Lower lobe of right lung (tissue), 2 donors: ENCODE measurements around the gene ATG2A. TPM values are rescaled to one million over a fixed set of nuclear protein-coding genes. Genes with fewer than 3 reads are reported as not detected.
A peak's percentile ranks its signal among the peaks of the same experiment; 100 is the strongest.

Experiments used
- ATAC-seq, 2 donors: fragments of 200-7000 bp; cut with Tn5 transposase; one replicate each; pipeline ENCODE4 v1.9.1; 2020 to 2022; ENCODE audit warnings: mild to moderate bottlenecking in 2 of 2, moderate library complexity in 2 of 2
- DNase-seq: peaks from one replicate; pipeline ENCODE4 v3.0.0-alpha.2; 2020
- H3K27ac ChIP-seq: fragments of 200-600 bp; one replicate; pipeline ENCODE4 v1.8.0; 2022
- H3K27me3 ChIP-seq: fragments of 200-600 bp; one replicate; pipeline ENCODE4 v1.8.0; 2022; ENCODE audit warnings: low read depth
- H3K36me3 ChIP-seq: fragments of 200-600 bp; one replicate; pipeline ENCODE4 v1.8.0; 2022; ENCODE audit warnings: mild to moderate bottlenecking
- H3K4me1 ChIP-seq: fragments of 200-600 bp; one replicate; pipeline ENCODE4 v1.8.0; 2022
- H3K4me3 ChIP-seq: fragments of 200-600 bp; one replicate; pipeline ENCODE4 v1.8.0; 2022; ENCODE audit warnings: mild to moderate bottlenecking
- H3K9me3 ChIP-seq: fragments of 200-600 bp; one replicate; pipeline ENCODE4 v1.8.0; 2022
- CTCF ChIP-seq: fragments of 200-600 bp; IDR thresholded peaks from one replicate; pipeline ENCODE4 v1.8.0; 2022; ENCODE audit warnings: antibody characterized with exemption, mild to moderate bottlenecking
- intact Hi-C: fragments of 100-400 bp; cut with DNase I; formaldehyde crosslinking; loops from one replicate; pipeline ENCODE4 v1.11.0; 2022
- total RNA-seq: library from RNA; stranded (reverse); fragmentation: NEBNext Ultra II Directional; extraction: Animal tissue kit (Norgen Biotek cat#: 25700); gene quantifications from one replicate; pipeline ENCODE4 v1.2.1, GENCODE V29; 2021
- donor health status: DM: no; HTN: yes; CAD: no; lungs with severe emphysema.

The ATG2A gene
- total RNA-seq, 1 donor from 2014 or later: 21.7 TPM

GRCh38 chr11:64896448-64897022, 20.5 kb downstream of the ATG2A start:
- Histone ChIP-seq H3K27ac (no peak overlapping the region), H3K4me3 (no peak overlapping the region), H3K27me3 (no peaks in the 10 kb centered on the region), H3K4me1 (peaks cover 10% of the 10 kb centered on the region), H3K36me3 (peaks cover 65% of the 10 kb centered on the region), H3K9me3 (no peaks in the 10 kb centered on the region)
- ATAC-seq (no peak), DNase-seq (no peak)
- intact Hi-C loops: no loop called here
- TF ChIP-seq CTCF: no peak

GRCh38 chr11:64894812-64895452, 22.1 kb downstream of the ATG2A start:
- intact Hi-C loops: no loop called here
- TF ChIP-seq CTCF: no peak
- ATAC-seq (peak; percentile 3 to 14), DNase-seq (no peak)
- Histone ChIP-seq H3K4me1 (peaks cover 10% of the 10 kb centered on the region), H3K27me3 (no peaks in the 10 kb centered on the region), H3K4me3 (no peak overlapping the region), H3K27ac (no peak overlapping the region), H3K9me3 (no peaks in the 10 kb centered on the region), H3K36me3 (peaks cover 49% of the 10 kb centered on the region)

DNA sequence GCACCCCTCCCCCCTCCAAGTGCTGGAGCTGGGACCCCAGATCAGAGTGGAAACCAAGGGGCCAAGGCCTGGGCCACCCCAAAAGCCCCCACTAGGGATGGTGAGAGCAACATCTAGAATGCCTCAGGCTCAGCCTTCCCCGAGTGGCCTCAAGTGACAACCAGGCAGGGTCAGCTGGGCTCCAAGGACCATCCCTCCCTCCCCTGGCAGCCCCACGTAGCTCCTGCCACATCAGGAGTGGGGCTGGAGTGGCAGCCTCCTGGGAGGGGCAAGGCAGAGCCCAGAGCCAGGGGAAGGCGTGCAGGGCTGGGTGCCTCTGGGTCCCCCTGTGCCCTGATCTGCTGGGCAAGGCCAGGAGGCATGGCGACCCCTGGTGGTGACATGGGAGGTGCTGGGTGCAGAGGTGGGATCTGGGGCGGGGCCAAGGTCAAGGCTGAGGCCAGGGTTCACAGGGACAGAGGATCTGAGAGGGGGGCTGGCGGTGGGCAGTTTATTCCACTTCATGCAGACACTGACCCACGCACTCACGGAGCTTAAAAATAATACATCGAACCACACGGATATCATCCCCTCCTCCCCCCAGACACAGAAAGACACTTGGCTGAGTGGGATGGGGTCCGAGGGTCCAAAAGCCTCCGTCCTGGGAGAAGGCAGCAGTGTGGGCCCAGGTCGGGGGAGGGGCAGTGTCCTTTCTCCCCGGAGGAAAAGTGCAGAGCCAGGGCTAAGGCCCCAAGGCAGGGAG, 22.8 kb downstream of the ATG2A start:
- H3K27me3 ChIP-seq: no peaks in the 10 kb centered on the region
- DNase-seq (peak; percentile 93), ATAC-seq (peak; percentile 89 to 90)
- H3K27ac ChIP-seq: no peak overlapping the region
- intact Hi-C loops: no loop called here
- TF ChIP-seq CTCF: peak; percentile 89
- H3K4me1 ChIP-seq: peaks cover 10% of the 10 kb centered on the region
- no peaks in the 10 kb centered on the region for H3K9me3 ChIP-seq
- peaks cover 44% of the 10 kb centered on the region for H3K36me3 ChIP-seq
- no peak overlapping the region for H3K4me3 ChIP-seq

GRCh38 chr11:64893194-64894069, 23.6 kb downstream of the ATG2A start:
- peak in 1 of 2 donors; percentile 23 for ATAC-seq
- H3K4me3 ChIP-seq: no peak overlapping the region
- no peak overlapping the region for H3K27ac ChIP-seq

More at GRCh38 chr11:64893194-64894069, 23.6 kb downstream of the ATG2A start:
- intact Hi-C loops: no loop called here
- peaks cover 10% of the 10 kb centered on the region for H3K4me1 ChIP-seq
- no peak for DNase-seq
- H3K27me3 ChIP-seq: no peaks in the 10 kb centered on the region
- peaks cover 39% of the 10 kb centered on the region for H3K36me3 ChIP-seq
- no peak for TF ChIP-seq CTCF
- no peaks in the 10 kb centered on the region for H3K9me3 ChIP-seq
